GM12864 (cell line): ENCODE results near the gene SAMD14.

Experiments used
- DNase-seq: peaks from one replicate; pipeline ENCODE4 v3.0.0-alpha.2; 2011; ENCODE audit warnings: low read depth
- H3K4me3 ChIP-seq: 2 replicates; pipeline ENCODE4 v1.5.1; 2011; ENCODE audit warnings: mild to moderate bottlenecking, low read depth, low read length, control low read depth
- TF ChIP-seq, protein P1 (sequence below): IDR thresholded peaks from 2 replicates; pipeline ENCODE4 v1.5.1; 2011; ENCODE audit warnings: low read depth, mild to moderate bottlenecking, moderate library complexity, low read length, control low read depth, inconsistent platforms; ENCODE audit errors: missing control alignments

Gene SAMD14

DNA sequence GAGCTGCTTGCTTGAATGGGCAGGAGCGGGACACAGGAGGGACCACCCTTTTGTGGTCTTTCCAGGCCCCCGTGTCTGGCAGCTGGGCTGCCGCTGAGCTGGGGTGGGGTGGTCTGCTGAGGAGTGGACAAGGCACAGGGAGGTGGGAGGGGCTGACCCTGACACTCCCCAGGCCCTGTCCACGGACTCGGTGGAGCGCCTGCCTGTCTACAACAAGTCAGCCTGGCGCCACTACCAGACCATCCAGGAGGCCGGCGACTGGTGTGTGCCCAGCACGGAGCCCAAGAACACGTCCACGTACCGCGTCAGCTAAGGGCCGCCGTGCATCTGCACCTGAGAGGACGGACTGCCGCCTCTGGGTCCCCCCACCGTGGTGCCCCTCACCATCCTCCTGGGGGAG lies 20.2 kb downstream of the SAMD14 start:
- DNase-seq = no peak
- no peak overlapping the region for H3K4me3 ChIP-seq
- TF ChIP-seq, protein P1, sequence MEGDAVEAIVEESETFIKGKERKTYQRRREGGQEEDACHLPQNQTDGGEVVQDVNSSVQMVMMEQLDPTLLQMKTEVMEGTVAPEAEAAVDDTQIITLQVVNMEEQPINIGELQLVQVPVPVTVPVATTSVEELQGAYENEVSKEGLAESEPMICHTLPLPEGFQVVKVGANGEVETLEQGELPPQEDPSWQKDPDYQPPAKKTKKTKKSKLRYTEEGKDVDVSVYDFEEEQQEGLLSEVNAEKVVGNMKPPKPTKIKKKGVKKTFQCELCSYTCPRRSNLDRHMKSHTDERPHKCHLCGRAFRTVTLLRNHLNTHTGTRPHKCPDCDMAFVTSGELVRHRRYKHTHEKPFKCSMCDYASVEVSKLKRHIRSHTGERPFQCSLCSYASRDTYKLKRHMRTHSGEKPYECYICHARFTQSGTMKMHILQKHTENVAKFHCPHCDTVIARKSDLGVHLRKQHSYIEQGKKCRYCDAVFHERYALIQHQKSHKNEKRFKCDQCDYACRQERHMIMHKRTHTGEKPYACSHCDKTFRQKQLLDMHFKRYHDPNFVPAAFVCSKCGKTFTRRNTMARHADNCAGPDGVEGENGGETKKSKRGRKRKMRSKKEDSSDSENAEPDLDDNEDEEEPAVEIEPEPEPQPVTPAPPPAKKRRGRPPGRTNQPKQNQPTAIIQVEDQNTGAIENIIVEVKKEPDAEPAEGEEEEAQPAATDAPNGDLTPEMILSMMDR = no peak

DNA sequence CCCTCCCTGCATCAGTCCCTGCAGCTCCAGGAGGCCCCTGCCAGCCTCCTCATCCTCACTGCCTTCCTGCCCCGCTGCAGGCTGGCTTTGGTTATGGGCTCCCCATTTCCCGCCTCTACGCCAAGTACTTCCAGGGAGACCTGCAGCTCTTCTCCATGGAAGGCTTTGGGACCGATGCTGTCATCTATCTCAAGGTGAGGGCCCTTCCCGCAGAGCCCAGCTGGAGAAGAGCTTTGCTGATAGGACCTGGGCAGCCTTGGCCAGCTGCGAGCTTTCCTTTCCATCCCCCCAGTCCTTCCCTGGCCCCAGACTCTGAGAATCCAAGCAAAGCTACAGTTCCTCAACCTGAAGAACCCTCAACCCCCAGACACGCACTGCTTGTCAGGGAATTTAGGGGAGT lies 20.8 kb downstream of the SAMD14 start:
- TF ChIP-seq, protein P1 = no peak
- DNase-seq = no peak
- no peak overlapping the region for H3K4me3 ChIP-seq

DNA sequence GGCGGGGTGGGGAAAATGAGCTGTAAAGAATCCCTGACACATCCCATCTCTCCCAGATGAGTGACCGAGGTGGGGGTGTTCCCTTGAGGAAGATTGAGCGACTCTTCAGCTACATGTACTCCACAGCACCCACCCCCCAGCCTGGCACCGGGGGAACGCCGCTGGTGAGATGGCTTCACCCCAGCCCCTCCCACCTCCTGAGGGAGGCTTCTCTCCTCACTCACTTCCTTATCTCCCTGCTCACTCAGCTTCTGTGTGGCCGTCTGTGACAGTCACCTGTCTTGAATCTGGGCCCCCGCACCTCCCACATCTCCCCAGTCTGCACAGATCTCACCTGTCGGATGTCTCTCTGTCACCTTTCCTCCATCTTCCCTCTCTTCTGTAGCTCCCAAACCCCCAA lies 21.4 kb downstream of the SAMD14 start:
- H3K4me3 ChIP-seq = no peak overlapping the region
- TF ChIP-seq, protein P1 = no peak
- no peak for DNase-seq

DNA sequence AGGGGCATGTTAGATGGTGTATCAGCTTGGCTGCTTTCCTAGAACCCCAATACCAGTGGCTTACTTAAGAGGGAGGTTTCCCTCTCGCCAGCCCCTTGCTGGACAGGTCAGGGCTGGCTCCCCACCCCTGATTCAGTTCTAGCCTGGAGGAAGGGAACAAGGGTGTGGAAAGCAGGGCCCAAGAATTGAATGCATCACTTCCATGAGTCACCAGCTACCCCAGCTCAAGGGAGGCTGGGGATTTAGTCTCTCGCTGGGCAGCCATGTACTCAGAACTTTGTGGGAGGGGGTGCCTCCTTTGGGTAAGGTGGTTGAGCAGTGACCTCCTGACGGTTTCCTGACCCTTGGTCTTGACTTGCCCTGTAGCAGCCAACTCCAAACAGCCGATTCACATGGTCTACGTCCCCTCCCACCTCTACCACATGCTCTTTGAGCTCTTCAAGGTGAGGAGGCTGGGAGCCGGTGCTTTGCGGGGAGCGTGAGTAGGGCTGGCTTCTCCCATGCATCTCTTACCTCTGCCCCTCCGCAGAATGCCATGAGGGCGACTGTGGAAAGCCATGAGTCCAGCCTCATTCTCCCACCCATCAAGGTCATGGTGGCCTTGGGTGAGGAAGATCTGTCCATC lies 22.1 kb downstream of the SAMD14 start:
- DNase-seq = no peak
- no peak overlapping the region for H3K4me3 ChIP-seq
- TF ChIP-seq, protein P1 = no peak

DNA sequence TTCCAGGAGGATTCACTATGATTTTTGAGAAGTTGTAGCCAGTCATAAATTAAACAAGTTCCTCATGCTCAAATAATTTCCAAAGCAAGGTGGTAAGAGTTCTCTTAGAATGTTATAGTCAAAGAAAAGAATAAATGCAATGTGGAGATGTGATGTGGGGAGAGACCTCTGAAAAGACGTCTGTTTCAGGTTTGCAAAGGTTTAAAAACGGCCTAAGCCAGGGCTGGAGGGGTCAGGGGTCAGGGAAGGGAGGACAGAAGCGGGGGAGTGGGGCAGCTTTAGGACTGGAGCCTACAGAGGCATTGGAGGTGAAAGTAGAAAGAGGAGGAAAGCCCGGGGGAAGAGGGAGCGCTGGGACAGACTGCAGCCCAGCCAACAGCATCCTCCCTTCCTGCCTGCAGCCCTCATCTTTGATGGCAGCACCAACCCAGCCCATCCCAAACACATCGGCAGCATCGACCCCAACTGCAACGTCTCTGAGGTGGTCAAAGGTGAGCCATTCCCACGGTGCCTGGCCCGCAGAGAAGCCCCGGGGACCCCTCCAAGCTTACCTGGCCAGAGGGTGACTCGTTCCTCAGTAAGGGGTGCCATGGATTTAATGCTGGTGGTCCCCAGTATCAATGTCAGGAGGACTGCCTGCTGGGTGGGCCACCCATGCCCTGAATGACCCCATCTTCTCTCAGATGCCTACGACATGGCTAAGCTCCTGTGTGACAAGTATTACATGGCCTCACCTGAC lies 23.4 kb downstream of the SAMD14 start:
- DNase-seq = no peak
- no peak overlapping the region for H3K4me3 ChIP-seq
- TF ChIP-seq, protein P1 = no peak

DNA sequence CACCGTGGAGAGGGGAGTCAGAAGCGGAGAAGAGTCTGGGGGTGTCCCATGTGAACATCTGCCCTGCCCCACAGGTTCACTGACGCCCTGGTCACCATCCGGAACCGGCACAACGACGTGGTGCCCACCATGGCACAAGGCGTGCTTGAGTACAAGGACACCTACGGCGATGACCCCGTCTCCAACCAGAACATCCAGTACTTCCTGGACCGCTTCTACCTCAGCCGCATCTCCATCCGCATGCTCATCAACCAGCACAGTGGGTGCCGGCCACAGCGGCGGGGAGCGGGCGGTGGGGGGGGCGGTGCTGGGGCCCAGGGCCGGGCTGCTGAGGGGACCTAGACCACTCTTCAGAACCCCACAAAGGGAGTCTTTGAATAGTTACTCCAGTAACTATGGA lies 24.1 kb downstream of the SAMD14 start:
- no peak overlapping the region for H3K4me3 ChIP-seq
- no peak for DNase-seq
- TF ChIP-seq, protein P1 = no peak

DNA sequence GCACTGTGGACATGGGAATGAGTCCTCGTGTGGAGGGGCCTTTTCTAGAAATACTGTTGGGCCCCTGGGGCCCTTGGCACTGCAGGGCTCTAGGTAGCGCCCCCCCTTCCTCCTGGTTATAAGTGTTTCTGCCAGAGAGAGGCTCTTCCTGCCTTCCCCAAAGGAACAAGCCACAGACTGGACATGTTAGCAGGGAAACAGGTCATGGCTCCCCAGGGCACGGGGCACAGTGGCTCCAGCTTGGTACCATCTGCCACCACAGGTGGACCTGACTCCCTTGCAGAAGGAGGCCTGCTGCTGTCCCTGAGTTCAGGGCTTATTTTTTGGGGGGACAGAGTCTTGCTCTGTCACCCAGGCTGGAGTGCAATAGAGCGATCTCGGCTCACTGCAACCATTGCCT lies 26.0 kb downstream of the SAMD14 start:
- H3K4me3 ChIP-seq = no peak overlapping the region
- DNase-seq = no peak
- TF ChIP-seq, protein P1 = no peak
